Right renal pelvis (tissue), 4 donors: ENCODE data around the gene BMPR1A. TPM values are rescaled to one million over a fixed set of nuclear protein-coding genes. Genes with fewer than 3 reads are reported as not detected.
"Not testable (repeated sequence)": the region's sequence is repeated elsewhere in the genome, so short reads cannot be mapped to it uniquely, and the experiment has no call there.

ENCODE experiments used
- DNase-seq, 4 donors: peaks; one replicate each; pipeline ENCODE4 v3.0.0-alpha.2; 2013; ENCODE audit warnings: low read depth in 4 of 4, low spot score in 3 of 4, missing footprints in 1 of 4
- polyA plus RNA-seq, 4 donors: library from polyadenylated mRNA; unstranded; fragments of 120-200 nt; gene quantifications; one replicate each; pipeline ENCODE4 v1.2.1, GENCODE V29; 2013; ENCODE audit not compliant: insufficient read length in 4 of 4

BMPR1A gene
- polyA plus RNA-seq, 4 donors: 63.2 to 85.5 (median 75.5) TPM

- no peak for DNase-seq
Measured at GRCh38 chr10:86962136-86962980, 205.9 kb downstream of the BMPR1A start.

- DNase-seq: no peak
Measured at GRCh38 chr10:86962981-86963310, 206.5 kb downstream of the BMPR1A start.

DNA sequence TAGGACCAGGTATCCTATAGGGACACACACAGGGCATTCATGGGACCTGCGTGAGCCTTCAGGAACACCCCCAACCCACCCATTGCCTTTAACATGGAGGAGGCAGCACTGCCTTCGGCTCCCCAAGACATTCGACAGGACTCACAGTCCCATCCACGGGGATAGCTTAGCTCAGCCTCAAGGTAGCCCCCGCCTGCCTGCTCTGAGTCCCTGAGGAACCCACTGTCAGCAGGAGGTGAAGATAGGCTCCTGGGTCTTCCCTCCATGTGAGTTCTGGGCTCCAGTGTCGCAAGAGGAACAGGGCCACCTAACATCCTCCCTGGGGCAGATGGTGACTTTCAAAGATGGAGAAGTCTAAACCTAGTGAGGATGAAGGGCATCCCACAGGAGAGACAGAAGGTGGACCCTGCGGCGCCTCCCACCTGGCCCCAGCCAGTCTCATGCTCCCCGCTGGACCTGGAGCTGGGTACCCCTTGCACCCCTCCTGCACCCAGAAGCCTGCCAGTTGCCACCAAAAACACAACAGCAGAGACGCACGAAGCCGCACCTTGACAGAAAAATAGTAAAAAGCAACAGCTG lies 207.0 kb downstream of the BMPR1A start:
- no peak for DNase-seq

GRCh38 chr10:86964061-86964846 lies 207.8 kb downstream of the BMPR1A start:
- DNase-seq: no peak

DNA sequence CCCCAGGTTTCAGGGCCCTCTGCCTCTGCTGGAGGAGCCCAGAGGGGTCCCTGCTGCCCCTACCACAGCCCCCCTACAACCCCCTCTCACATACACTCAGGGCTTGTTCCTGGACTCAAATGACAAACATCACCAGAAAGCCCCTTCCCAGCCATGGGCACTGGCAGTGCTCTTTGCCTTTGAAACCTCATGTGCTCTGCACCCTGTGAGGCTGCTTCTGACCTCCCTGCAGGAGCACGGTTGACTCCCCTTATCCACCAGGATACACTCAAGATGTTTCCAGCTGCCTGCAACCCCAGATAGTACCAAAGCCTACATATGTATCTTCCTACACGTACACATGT lies 208.4 kb downstream of the BMPR1A start:
- DNase-seq: no peak

GRCh38 chr10:86965986-86966654 lies 209.7 kb downstream of the BMPR1A start:
- DNase-seq: no peak

GRCh38 chr10:86967481-86967941 lies 211.1 kb downstream of the BMPR1A start:
- DNase-seq: no peak

DNA sequence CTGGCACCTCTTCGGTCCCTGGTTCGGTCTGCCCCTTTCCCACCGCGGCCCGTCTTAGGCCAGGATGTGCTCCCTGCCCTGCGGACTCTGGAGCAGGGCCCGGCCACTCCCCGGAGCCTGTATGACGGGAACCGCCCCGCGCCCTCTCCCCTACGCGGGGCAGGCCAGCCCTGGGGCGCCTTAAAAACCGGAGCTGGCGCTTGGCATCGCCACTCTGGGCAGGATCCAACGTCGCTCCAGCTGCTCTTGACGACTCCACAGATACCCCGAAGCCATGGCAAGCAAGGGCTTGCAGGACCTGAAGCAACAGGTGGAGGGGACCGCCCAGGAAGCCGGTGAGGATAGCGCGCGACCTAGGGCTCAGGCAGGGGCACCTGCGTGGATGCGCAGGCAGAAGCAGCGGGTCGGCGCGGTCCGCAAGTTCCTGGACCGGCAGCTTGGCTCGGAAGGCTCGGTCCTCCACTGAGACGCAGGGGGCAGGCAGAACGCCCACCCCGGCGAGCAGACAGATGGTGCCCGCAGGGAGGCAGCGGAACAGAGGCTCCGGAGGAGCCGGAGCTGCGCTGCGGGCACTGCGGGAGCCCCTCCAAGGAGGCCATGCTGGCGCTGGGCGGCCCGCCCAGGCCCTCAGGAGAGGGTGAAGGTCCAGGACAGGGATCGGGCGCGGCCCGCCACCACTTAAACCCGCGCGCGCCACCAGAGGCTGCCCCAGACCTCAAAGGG lies 212.0 kb downstream of the BMPR1A start, which contains the start of gene ADIRF:
Gene ADIRF, plus strand, starts transcription at position 212 of the 723 bp plus-strand sequence. Its CDS starts 63 bp downstream, at position 275.
- no peak for DNase-seq

DNA sequence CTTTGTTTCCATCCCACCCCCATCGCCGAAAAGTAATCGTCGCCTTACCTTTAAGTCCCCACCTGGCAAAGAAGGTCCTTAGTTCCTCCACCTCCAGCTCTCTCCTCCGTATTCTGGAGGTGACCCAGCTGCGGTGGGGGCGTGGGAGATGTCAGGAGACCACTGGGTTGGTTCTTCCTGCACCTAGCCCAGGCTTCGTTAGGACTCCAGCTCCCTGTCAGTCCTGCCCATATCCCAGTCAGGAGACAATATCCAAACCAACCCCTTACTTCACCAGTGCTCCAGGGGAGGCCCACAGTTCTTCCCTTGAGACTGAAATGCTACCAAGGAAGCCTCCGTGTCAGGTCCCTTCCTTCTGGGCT lies 212.6 kb downstream of the BMPR1A start:
- DNase-seq: no peak

DNA sequence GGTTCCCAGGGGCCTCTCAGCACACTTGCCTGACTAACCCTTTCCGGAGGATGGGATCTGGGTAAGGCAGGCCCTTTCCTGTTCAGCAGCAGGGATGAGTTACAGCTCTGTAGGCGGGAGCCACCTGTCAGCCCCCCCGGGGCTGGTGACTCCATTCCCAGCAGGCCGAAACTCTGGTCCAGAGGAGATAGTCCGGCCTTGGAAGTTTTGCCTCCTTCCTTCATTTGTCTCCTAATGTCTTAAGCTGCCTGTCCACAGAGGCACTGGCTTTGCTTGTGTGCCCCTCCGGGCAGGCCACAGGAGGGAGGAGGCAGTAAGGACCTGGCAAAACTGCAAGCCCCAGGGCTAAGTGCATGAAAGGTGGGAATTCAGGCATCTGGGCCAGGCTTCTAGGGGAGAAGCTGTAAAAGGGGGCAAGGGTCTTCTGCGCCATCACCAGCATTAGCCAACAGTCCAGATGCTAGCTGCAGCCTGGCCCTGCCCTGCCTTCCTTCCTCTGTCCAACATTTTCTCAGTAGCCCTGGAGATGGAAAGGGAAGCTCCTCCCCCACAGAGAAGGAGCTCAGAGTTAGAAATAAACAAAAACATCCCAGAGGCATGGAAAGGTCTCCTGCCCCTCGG lies 213.1 kb downstream of the BMPR1A start:
- no peak for DNase-seq

DNA sequence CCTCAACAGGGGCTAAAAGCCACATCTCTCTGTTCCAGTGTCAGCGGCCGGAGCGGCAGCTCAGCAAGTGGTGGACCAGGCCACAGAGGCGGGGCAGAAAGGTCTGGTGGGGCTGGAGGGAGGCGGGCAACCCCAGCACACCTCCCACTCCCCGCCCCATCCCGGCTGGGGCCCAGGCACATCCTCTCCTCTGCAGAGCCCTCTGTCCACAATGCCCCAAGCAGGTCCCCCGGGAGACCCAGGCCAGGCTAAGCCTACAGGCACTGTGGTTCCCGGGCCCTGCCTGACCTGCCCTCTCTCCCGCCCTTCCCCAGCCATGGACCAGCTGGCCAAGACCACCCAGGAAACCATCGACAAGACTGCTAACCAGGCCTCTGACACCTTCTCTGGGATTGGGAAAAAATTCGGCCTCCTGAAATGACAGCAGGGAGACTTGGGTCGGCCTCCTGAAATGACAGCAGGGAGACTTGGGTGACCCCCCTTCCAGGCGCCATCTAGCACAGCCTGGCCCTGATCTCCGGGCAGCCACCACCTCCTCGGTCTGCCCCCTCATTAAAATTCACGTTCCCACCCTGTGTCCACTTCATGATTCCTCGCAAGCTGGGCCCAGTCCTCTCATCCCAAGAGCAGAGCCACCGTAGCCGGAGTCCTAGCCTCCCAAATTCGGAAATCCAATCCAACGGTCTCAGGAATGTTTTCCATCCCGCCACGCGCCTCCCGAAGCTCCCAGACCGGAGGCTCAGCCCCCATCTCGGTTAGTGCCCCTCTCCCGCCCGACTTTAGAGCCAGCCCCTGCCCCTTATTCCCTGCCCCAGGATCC lies 214.0 kb downstream of the BMPR1A start:
- DNase-seq: no peak

- DNase-seq: no peak
Measured at GRCh38 chr10:86970982-86971231, 214.5 kb downstream of the BMPR1A start.

DNA sequence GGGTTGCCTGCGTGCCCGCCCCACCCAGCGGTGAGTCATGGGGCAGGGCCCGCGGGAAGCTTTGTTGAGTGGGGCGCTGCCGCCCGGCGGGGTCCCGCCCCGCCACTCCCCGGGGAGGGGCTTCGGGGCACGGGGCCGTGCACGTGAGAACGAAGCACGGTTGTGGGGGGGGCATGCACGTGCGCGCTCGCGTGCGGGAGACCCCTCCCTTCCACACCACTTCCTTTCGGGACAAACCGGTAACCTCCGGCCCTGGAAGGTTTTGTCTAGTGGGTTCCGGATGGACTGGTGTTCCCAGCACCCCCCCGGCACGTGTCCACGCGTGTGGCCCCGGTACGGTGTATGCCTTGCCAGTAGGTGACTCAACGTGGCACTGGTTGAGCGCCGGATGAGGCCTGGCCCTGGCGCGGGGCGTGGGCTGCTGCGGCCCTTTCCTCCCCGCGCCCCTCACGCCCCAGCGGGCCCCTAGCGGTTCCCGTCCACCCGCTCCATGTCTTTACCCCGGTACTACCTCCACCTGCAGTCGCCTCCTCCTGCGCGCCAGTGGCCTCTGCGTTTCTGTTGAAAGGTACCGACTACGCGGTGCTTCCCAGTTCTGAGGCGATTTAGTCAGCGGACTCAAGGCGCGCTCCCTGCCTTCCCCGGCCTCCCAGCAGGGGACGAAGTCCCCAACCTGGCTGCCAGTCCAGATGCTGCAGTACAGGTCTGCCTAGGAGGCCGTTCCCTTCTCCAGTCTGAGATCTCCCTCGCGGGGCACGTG lies 215.0 kb downstream of the BMPR1A start:
- peak in 1 of 4 donors; percentile 52 for DNase-seq

DNA sequence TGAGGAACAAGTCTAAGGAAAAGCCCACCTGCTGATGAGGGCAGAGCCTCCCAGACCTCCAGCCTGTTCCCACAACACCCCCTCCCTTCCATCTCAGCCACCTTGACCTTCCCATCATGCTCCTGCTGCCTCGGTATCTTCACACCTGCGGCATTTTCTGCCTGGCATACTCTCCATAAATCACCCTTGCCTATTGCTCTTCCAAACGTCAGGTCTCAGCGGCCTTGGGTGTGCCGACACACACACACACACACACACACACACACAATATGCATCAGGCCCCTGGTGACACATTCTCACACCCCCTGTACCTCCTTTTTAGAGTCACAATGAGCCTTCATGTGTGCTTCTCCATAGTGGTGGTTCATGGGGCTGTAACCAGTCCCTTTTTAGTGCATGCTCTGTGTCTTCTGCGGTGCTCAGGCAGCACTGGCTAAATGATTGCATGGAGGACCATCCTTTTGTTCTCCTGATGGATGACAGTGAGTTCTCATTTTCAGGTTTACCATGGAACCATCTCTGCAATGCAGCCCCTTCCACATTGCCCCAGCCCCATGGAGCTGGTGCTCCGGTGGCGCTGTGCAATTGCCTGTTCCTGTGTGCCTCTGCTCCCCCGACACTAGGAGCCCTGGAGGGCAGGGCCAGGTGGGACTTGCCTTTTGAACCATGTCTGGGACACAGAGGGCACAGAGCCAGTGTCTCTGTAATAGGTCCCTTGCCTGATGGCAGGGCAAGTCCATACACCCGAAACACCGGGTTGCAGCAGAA lies 216.4 kb downstream of the BMPR1A start:
- DNase-seq: no peak

DNA sequence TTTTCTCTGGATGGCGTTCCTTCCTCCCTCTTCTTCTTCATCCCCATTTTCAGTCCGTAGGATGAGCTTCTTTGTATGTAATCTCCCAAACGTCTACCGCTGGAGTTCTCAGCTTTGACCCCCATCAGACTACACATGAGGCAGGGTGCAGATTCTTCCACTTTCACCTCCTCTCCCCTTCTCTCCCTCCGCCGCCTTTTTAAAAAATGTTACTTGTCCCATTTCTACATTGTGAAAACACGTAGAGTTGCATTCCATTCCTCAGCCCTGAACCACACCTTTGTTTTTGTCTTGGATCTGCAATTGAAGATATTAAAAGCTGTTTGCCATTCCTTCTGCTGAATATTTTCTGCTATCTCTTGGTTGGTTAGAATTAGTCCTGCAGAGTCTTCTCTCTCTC lies 218.1 kb downstream of the BMPR1A start:
- DNase-seq: no peak

GRCh38 chr10:86976362-86977056 lies 220.1 kb downstream of the BMPR1A start:
- DNase-seq: no peak

DNA sequence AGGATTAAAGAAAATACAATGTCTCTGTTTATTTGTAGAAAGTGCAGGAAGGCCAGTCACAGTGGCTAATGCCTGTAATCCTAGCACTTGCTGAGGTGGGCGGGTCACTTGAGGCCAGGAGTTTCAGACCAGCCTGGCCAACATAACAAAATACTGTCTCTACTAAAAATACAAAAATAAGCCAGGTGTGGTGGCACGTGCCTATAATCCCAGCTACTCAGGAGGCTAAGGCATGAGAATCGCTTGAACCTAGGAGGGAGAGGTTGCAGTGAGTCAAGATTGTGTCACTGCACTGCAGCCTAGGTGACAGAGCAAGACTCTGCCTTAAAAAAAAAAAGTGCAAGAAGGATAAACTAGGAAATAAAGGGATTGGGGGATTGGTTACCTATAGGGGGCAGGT lies 222.0 kb downstream of the BMPR1A start:
- not testable (repeated sequence) for DNase-seq
